NOMO-1 (cell line): ENCODE results near the gene ANKRD40.
"Not testable (repeated sequence)": the region's sequence is repeated elsewhere in the genome, so short reads cannot be mapped to it uniquely, and the experiment has no call there.

ENCODE experiments used
- DNase-seq, 2 experiments: peaks; one replicate each; lab custom pipeline; 2025; ENCODE audit not compliant: unreplicated experiment in 2 of 2; lab: John Stamatoyannopoulos, UW

The ANKRD40 gene

GRCh38 chr17:50686494-50687199 lies 21.1 kb downstream of the ANKRD40 start:
- no peak for DNase-seq

- DNase-seq: no peak
Observed at GRCh38 chr17:50685691-50686493, 21.8 kb downstream of the ANKRD40 start.

- no peak for DNase-seq
Observed at GRCh38 chr17:50685334-50685665, 22.4 kb downstream of the ANKRD40 start.

- no peak for DNase-seq
Observed at GRCh38 chr17:50684612-50685333, 22.9 kb downstream of the ANKRD40 start.

- no peak for DNase-seq
Observed at GRCh38 chr17:50684288-50684611, 23.5 kb downstream of the ANKRD40 start.

GRCh38 chr17:50683434-50684287 lies 24.1 kb downstream of the ANKRD40 start:
- DNase-seq: no peak

GRCh38 chr17:50682938-50683337 lies 24.8 kb downstream of the ANKRD40 start:
- no peak for DNase-seq

DNA sequence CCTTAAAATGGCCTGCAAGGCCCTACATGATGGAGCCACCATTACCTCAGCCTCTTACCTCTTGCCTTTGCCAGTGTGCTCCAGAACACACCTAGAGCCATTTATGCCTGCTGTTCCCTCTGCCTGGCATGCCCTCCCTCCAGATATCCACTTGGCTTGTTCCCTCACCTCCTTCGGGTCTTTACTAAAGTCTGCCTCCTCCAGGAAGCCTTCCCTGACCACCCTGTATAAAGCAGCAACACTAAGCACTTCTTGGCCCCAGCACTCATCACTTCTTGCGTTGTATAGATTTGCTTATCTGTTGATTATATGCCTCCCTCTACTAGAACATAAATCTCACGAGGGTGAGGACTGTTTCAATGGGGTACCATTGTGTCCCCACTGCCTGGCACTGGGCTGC lies 25.3 kb downstream of the ANKRD40 start:
- no peak for DNase-seq

DNA sequence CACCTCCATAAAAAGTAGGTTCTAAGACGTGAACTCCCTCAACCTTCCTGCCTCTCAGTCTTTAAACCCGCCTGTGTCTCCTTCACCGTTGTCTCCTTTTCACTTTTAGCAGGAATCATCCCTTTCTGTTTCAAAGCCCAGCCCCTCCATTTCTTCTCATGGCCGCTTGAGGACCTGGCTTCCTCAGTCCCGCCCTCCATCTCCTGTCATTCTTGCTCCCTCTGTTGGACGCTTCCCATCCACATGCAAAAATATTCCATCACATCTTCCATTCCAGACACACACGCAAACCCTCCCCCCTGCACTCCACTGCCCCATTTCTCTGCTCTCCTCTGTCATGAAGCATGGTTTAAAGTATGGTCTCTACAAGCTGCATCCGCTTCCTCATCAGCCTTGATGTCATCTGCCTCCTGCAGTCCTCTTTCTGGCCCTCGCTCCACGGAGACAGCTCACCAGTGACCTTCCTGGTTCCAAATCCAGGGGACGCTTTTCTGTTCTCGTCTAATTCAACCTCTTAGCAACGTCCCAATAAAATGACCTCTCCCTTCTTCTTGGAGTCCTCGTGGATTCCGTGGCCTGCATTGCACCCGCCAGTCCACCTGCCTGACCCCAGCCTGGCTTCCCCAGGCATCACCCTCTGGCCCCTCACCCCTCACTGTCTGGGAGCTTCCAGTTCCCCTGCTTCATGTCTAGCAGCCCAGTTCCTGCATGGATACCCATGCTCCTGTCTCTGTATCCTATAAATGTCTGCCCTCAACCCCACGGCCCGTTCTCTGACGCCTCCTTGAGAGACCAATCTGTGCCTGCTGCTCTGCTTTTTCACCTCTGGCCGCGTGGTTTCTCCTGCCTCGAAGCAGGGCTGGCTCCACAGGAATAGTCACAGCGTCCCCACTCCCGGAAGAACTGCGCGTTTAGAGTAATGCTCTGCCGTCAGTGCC lies 26.2 kb downstream of the ANKRD40 start:
- DNase-seq: peak; percentile 23 to 30

GRCh38 chr17:50680543-50681262 lies 27.0 kb downstream of the ANKRD40 start:
- not testable (repeated sequence) for DNase-seq

- DNase-seq: no peak
Observed at GRCh38 chr17:50680126-50680525, 27.6 kb downstream of the ANKRD40 start.

- no peak for DNase-seq
Observed at GRCh38 chr17:50679008-50679544, 28.6 kb downstream of the ANKRD40 start.

GRCh38 chr17:50677851-50678375 lies 29.8 kb downstream of the ANKRD40 start:
- DNase-seq: no peak

GRCh38 chr17:50676065-50676975 lies 31.4 kb downstream of the ANKRD40 start:
- no peak for DNase-seq

DNA sequence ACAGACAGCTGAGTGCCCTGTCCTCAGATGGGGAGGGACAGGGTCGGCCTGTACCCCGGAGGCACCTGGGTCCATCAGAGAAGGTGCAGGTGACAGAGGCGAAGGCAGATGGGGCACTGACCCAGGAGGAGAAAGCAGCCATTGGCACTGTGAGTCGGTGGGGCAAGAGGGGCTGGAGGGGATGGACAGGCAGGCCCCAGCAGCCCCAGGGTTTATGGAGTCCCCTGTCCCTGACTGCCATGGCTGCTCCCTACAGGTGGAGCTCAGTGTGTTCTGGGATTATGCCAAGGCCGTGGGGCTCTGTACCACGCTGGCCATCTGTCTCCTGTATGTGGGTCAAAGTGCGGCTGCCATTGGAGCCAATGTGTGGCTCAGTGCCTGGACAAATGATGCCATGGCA lies 32.1 kb downstream of the ANKRD40 start:
- DNase-seq: no peak

DNA sequence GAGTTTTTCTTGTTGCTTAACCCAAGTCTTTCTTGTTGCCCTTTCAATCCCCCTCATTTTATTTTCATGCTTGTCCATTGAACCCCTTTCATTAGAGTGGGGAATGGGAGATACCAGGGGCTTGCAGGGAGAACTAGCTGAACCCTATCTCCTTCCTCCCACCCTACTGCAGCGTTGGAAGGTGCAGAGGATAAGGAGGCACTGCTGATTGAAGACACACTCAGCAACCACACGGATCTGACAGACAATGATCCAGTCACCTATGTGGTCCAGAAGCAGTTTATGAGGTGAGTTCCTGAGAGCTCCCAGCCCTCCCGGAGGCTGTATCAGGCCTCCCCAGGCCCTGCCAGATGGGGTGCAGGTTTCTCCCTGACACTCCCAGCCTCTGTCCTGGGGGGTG lies 32.5 kb downstream of the ANKRD40 start:
- DNase-seq: no peak

GRCh38 chr17:50672831-50673551 lies 34.7 kb downstream of the ANKRD40 start:
- DNase-seq: no peak
